Hematopoietic multipotent progenitor cell treated with erythropoietin and hydrocortisone succinate and interleukin-3 and kit ligand, for 4 days (in vitro differentiated cells): Measurements from ENCODE around the gene FFAR1.
A peak's percentile ranks its signal among the peaks of the same experiment; 100 is the strongest.

Source experiments
- DNase-seq: peaks from one replicate; pipeline ENCODE4 v3.0.0-alpha.2; 2015

The FFAR1 gene

GRCh38 chr19:35347171-35347929 lies at the start of gene FFAR1:
TSS of gene FFAR1 (plus strand) at chr19:35347902. CDS start at chr19:35351552, 3,650 bp downstream.
- peak; percentile 82 for DNase-seq

- no peak for DNase-seq
Observed at GRCh38 chr19:35297922-35298321, 49.8 kb upstream of the FFAR1 start.

GRCh38 chr19:35298561-35298972 lies 49.1 kb upstream of the FFAR1 start:
- DNase-seq, result no peak

GRCh38 chr19:35299523-35300338 lies 48.0 kb upstream of the FFAR1 start:
- DNase-seq, result peak; percentile 42

- no peak for DNase-seq
Observed at GRCh38 chr19:35300339-35300649, 47.4 kb upstream of the FFAR1 start.

- DNase-seq, result no peak
Observed at GRCh38 chr19:35301961-35302360, 45.7 kb upstream of the FFAR1 start.

- no peak for DNase-seq
Observed at GRCh38 chr19:35302446-35302845, 45.3 kb upstream of the FFAR1 start.

- no peak for DNase-seq
Observed at GRCh38 chr19:35303357-35303915, 44.3 kb upstream of the FFAR1 start.

- no peak for DNase-seq
Observed at GRCh38 chr19:35304036-35304435, 43.7 kb upstream of the FFAR1 start.

GRCh38 chr19:35305181-35305580 lies 42.5 kb upstream of the FFAR1 start:
- no peak for DNase-seq

- peak; percentile 55 for DNase-seq
Observed at GRCh38 chr19:35306473-35307246, 41.0 kb upstream of the FFAR1 start.

GRCh38 chr19:35307931-35308330 lies 39.8 kb upstream of the FFAR1 start:
- DNase-seq, result no peak

- DNase-seq, result no peak
Observed at GRCh38 chr19:35308910-35309309, 38.8 kb upstream of the FFAR1 start.

- no peak for DNase-seq
Observed at GRCh38 chr19:35309481-35310279, 38.0 kb upstream of the FFAR1 start.

- DNase-seq, result no peak
Observed at GRCh38 chr19:35310331-35310730, 37.4 kb upstream of the FFAR1 start.

GRCh38 chr19:35310811-35311465 lies 36.8 kb upstream of the FFAR1 start:
- no peak for DNase-seq

GRCh38 chr19:35311901-35312665 lies 35.6 kb upstream of the FFAR1 start:
- DNase-seq, result no peak

GRCh38 chr19:35313587-35313986 lies 34.1 kb upstream of the FFAR1 start:
- DNase-seq, result peak; percentile 32

- no peak for DNase-seq
Observed at GRCh38 chr19:35314031-35314430, 33.7 kb upstream of the FFAR1 start.

GRCh38 chr19:35314858-35315470 lies 32.7 kb upstream of the FFAR1 start:
- DNase-seq, result no peak

- DNase-seq, result no peak
Observed at GRCh38 chr19:35315883-35316282, 31.8 kb upstream of the FFAR1 start.
